ENCODE results near the gene IRX1.

The IRX1 gene

DNA sequence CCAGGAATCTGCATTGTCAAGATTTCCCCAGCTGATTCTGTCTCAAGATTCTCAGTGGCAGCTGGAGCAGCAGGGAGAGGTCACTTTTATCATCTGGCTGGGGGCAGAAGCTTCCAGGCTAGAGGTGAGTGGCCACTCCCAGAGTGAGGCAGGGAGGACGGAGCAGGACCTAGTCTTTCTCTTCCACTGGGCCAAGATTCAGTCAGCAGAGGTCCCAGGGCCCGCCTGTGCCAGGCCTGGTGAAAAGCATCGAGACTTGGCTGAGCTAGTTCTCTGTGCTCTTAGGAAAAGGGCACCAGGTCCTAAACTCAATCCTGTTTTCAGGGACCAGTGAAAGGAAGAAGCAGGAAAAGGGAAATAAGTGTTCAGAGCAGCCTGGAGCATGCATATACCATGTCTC, 46.6 kb downstream of the IRX1 start:
- DNase-seq = no peak

DNA sequence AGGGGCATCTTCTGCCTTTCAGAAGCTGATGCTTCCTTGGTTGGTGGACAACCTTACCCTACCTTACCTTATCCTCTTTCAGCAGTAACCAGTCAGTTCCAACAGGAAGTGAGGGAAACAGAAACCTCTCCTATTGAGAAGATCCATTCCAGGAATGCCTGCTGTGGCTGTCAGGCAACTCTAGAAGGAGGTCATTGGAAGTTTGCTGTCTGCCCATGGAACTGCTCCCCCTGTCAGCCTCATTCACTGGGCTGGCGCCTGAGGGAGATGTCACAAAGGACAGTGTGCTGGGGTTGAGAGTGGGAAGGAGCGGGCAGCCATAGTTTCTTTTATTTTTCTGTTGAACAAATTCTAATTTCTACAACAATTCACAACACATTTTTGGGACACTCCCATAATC, 54.7 kb downstream of the IRX1 start:
- no peak for DNase-seq

DNA sequence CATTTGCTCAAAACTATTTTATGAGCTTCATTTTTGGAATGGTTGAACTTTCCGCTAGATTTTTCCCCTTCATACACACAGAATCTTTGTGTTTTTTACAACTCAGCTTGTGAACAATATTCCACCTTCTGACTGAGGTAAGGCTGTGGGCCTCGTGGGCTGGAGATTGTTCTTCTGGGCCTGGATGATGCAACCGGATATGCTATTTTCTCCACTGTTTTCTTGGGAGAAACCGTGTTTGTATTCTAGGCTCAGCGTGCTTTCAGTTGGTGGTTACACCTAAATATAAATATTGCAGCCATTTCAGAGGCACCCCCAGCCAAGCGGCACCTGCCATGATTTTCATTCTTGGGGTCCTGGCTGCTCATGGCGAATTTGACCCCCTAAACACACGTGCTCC, 55.2 kb downstream of the IRX1 start:
- DNase-seq = no peak
